Gastroesophageal sphincter (tissue), 4 donors: ENCODE results near the gene UBTF. TPM values are rescaled to one million over a fixed set of nuclear protein-coding genes. Genes with fewer than 3 reads are reported as not detected.

ENCODE experiments used
- ATAC-seq: fragments of 150-250 bp; one replicate; pipeline ENCODE4 v1.9.1; 2016; ENCODE audit warnings: mild to moderate bottlenecking, moderate library complexity
- H3K27ac ChIP-seq, 4 donors: fragments of 200-600 bp; sonication (generic) in 3 of 4; 1 replicate in 3 of 4; 2 replicates in 1 of 4; pipeline ENCODE4 v1.5.1; 2016 to 2019
- H3K27me3 ChIP-seq: fragments of 200-600 bp; sonication (generic); one replicate; pipeline ENCODE4 v1.5.1; 2019
- H3K36me3 ChIP-seq, 2 donors: fragments of 200-600 bp; sonication (generic); one replicate each; pipeline ENCODE4 v1.5.1; 2019; ENCODE audit warnings: control low read depth in 1 of 2
- H3K4me1 ChIP-seq, 3 donors: fragments of 200-600 bp; sonication (generic); 1 replicate in 2 of 3; 2 replicates in 1 of 3; pipeline ENCODE4 v1.5.1; 2016 to 2019; ENCODE audit warnings: control low read depth in 2 of 3
- H3K4me3 ChIP-seq, 2 donors: fragments of 200-600 bp; sonication (generic); one replicate each; pipeline ENCODE4 v1.5.1; 2019; ENCODE audit warnings: mild to moderate bottlenecking in 1 of 2, moderate library complexity in 1 of 2
- H3K9me3 ChIP-seq, 3 donors: fragments of 200-600 bp; sonication (generic); one replicate each; pipeline ENCODE4 v1.5.1; 2017 to 2019; ENCODE audit warnings: control low read depth in 2 of 3
- CTCF ChIP-seq, 4 experiments: fragments of 200-600 bp in 2 of 4; fragments of 450-650 bp in 2 of 4; sonication (generic) in 1 of 4; IDR thresholded peaks; one replicate each; pipeline ENCODE4 v1.5.1; 2017 to 2019; ENCODE audit warnings: antibody characterized with exemption in 4 of 4, mild to moderate bottlenecking in 2 of 4, moderate library complexity in 2 of 4
- EP300 ChIP-seq: sonication (generic); formaldehyde crosslinking; IDR thresholded peaks from one replicate; pipeline ENCODE4 v1.6.1; 2017; ENCODE audit warnings: antibody characterized with exemption, mild to moderate bottlenecking
- POLR2A ChIP-seq, 2 donors: fragments of 450-650 bp; IDR thresholded peaks; one replicate each; pipeline ENCODE4 v1.6.1; 2017; ENCODE audit warnings: antibody characterized with exemption in 2 of 2, mild to moderate bottlenecking in 2 of 2, moderate library complexity in 1 of 2
- POLR2AphosphoS5 ChIP-seq: sonication (generic); formaldehyde crosslinking; IDR thresholded peaks from one replicate; pipeline ENCODE4 v1.6.1; 2017; ENCODE audit warnings: antibody characterized with exemption
- WGBS, 2 donors: methylation state at CpG; one replicate each; pipeline ENCODE4 v1.1.5; 2018; ENCODE audit warnings: low coverage in 1 of 2; 5-methylcytosine and 5-hydroxymethylcytosine counted together
- total RNA-seq, 4 donors: library from RNA; depleted of rRNA; stranded (reverse); fragments of >200 nt; gene quantifications; one replicate each; pipeline ENCODE4 v1.1.0, GENCODE V29; 2016

UBTF gene
- total RNA-seq, 4 donors from 2014 or later = 55.6 to 85.5 (median 60.4) TPM

GRCh38 chr17:44197107-44197506, 22.4 kb downstream of the UBTF start:
- no peak for ATAC-seq
- peaks cover 0 to 52% of the 10 kb centered on the region in 2 donors for H3K36me3 ChIP-seq
- no peaks in the 10 kb centered on the region for H3K27me3 ChIP-seq
- 95 to 100% methylated on average over 2 to 8 of the region's 15 CpGs for WGBS, 2 donors
- H3K27ac ChIP-seq = peak overlapping the region in 3 of 4 donors; percentile 96 to 99 (median 96)
- no peak for TF ChIP-seq CTCF (IDR thresholded peaks at IDR 0.05)
- no peak for TF ChIP-seq POLR2A (IDR thresholded peaks at IDR 0.05)
- no peak for TF ChIP-seq POLR2AphosphoS5
- TF ChIP-seq EP300 = no peak
- H3K4me3 ChIP-seq = no peak overlapping the region
- H3K4me1 ChIP-seq = peaks cover 0 to 27% (median 13%) of the 10 kb centered on the region in 3 donors
- no peaks in the 10 kb centered on the region for H3K9me3 ChIP-seq

GRCh38 chr17:44193326-44194084, 26.0 kb downstream of the UBTF start:
- ATAC-seq = no peak
- no peaks in the 10 kb centered on the region for H3K9me3 ChIP-seq
- H3K27me3 ChIP-seq = no peaks in the 10 kb centered on the region
- TF ChIP-seq CTCF (IDR thresholded peaks at IDR 0.05) = no peak
- TF ChIP-seq EP300 = no peak
- TF ChIP-seq POLR2AphosphoS5 = no peak
- TF ChIP-seq POLR2A (IDR thresholded peaks at IDR 0.05) = no peak
- H3K4me1 ChIP-seq = peaks cover 0 to 31% (median 15%) of the 10 kb centered on the region in 3 donors
- H3K36me3 ChIP-seq = peaks cover 0 to 86% of the 10 kb centered on the region in 2 donors
- WGBS, 2 donors = 60 to 90% methylated on average over 2 of the region's 14 CpGs
- H3K4me3 ChIP-seq = no peak overlapping the region
- peak overlapping the region in 1 of 4 donors; percentile 27 for H3K27ac ChIP-seq

- TF ChIP-seq EP300 = no peak
- TF ChIP-seq POLR2AphosphoS5 = no peak
- no peak for TF ChIP-seq POLR2A (IDR thresholded peaks at IDR 0.05)
- no peak for TF ChIP-seq CTCF (IDR thresholded peaks at IDR 0.05)
- Histone ChIP-seq H3K4me3 (no peak overlapping the region), H3K27me3 (no peaks in the 10 kb centered on the region), H3K27ac (peak overlapping the region in 1 of 4 donors; percentile 38), H3K9me3 (no peaks in the 10 kb centered on the region), H3K36me3 (peaks cover 0 to 86% of the 10 kb centered on the region in 2 donors), H3K4me1 (peaks cover 0 to 31% (median 15%) of the 10 kb centered on the region in 3 donors)
- no peak for ATAC-seq
- 100% methylated on average over 2 of the region's 5 CpGs; no CpG with 5 or more reads in 1 of the 2 donors for WGBS, 2 donors
Measured at GRCh38 chr17:44192750-44193149, 26.7 kb downstream of the UBTF start.

- Histone ChIP-seq H3K9me3 (no peaks in the 10 kb centered on the region), H3K27ac (peak overlapping the region in 2 of 4 donors; percentile 26 to 38), H3K4me3 (no peak overlapping the region), H3K36me3 (peaks cover 0 to 80% of the 10 kb centered on the region in 2 donors), H3K27me3 (no peaks in the 10 kb centered on the region), H3K4me1 (peaks cover 0 to 29% (median 10%) of the 10 kb centered on the region in 3 donors)
- no peak for TF ChIP-seq POLR2AphosphoS5
- TF ChIP-seq EP300 = no peak
- no peak for TF ChIP-seq CTCF (IDR thresholded peaks at IDR 0.05)
- no peak for TF ChIP-seq POLR2A (IDR thresholded peaks at IDR 0.05)
- WGBS, 2 donors = 69% methylated on average over 3 of the region's 7 CpGs; no CpG with 5 or more reads in 1 of the 2 donors
- ATAC-seq = no peak
Measured at GRCh38 chr17:44191941-44192496, 27.5 kb downstream of the UBTF start.
